ENCODE results near the gene MYO1B. TPM values are rescaled to one million over a fixed set of nuclear protein-coding genes. Genes with fewer than 3 reads are reported as not detected.

Gene MYO1B
- 1.3 TPM for polyA plus RNA-seq (2012; ENCODE audit: missing spikeins)

DNA sequence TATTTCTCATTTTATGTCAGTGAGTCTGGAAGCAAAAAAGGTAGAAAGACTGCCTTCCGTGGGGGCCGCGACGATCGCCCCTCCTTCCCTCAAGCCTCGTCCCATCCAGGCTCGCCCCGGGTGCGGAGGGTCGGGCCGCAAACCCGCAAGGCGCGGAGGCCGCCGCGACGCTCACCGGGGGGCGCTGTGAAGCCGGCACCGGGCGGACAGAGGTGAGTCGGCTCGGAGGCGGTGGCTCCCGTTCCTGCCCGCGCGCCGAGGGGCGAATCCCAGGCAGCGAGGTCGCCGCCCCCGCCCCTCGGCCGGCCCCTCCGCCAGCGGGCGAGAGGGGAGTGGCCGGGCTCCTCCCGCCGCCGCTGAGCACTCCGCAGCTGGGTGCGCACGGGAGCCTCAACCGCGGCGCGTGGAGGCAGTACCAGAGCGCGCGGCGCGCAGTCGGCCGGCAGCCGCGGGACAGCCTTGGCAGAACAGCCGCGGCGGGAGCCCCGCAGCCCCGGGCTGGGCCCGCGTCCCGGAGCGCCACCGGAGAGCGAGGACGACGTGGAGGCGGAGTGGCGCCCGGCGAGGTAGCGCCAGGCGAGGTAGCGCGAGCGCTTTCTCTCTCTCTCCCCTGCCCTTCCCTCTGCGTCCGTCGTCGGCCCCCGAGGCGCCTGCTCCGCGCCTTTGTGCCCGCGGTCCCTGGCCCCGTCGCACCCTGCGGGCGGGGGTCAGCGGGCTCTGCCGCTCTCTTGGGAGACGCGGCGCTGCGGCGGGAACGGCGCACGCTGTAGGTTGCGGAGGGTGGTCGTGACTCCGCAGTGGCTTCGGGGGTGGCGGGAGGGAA lies at the start of gene MYO1B:
TSS of gene MYO1B (plus strand) at position 359 of the 823 bp plus-strand sequence. CDS start 31,492 bp downstream, outside the sequence.
- TF ChIP-seq POLR2A (IDR thresholded peaks at IDR 0.05; ENCODE audit: low read depth, low read length) (no peak), POLR2AphosphoS5 (IDR thresholded peaks at IDR 0.05; ENCODE audit: low read depth, low read length) (no peak), TAF1 (IDR thresholded peaks at IDR 0.05; ENCODE audit: borderline replicate concordance, low read depth, low read length) (no peak)
- DNase-seq (ENCODE audit: insufficient read length), result peak; percentile 24
- FAIRE-seq, result no peak

DNA sequence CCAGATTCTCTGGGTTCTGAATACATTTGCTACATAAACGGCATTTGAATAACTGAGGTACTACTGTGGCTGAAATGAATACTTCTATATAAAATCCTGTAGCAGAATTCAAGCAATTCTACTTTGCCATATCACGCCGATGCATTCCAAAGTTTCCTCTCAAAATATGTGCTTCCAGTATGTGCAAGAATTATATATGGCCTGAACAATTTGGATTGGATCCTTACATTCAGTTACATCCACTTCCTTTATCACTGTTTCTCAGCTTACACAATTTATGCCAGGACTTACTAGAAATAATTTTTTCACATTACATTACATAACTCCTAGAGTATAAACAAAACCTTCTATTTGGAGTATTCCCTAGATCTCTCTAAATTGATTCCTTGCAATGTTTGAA lies 48.1 kb upstream of the MYO1B start:
- FAIRE-seq (no peak), DNase-seq (ENCODE audit: insufficient read length) (no peak)
- no peak for TF ChIP-seq TAF1 (IDR thresholded peaks at IDR 0.05; ENCODE audit: borderline replicate concordance, low read depth, low read length)
- TF ChIP-seq POLR2AphosphoS5 (IDR thresholded peaks at IDR 0.05; ENCODE audit: low read depth, low read length), result no peak
- TF ChIP-seq POLR2A (IDR thresholded peaks at IDR 0.05; ENCODE audit: low read depth, low read length), result no peak

- no peak for DNase-seq (ENCODE audit: insufficient read length)
- no peak for FAIRE-seq
- no peak for TF ChIP-seq TAF1 (IDR thresholded peaks at IDR 0.05; ENCODE audit: borderline replicate concordance, low read depth, low read length)
Observed at GRCh38 chr2:191198271-191198670, 46.9 kb upstream of the MYO1B start.

DNA sequence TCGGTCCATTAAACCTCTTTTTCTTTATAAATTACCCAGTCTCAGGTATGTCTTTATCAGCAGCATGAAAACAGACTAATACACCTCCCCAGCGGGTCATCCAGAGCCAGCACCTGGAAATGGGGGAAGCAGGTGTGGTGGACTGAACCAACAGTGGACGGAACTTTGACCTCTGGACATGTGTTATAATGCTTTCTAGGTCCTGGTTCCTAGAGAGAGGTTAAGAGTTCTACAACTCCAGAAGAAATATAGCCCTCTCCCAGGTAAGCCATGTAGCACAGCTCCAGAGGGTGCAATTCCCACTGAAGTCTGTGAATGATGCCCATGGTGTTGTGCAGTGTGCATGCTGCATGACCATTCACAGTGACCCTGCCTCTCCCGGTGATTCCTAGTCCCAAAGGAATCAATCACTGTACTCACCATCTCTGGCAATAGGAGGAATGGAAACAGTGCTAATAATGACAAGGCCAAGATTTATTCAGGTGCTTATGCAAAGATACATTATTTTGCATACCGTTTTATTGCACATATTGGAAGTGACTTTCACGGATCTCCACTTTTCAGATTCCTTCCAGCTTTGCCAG lies 45.2 kb upstream of the MYO1B start:
- FAIRE-seq (no peak), DNase-seq (ENCODE audit: insufficient read length) (no peak)
- TF ChIP-seq TAF1 (IDR thresholded peaks at IDR 0.05; ENCODE audit: borderline replicate concordance, low read depth, low read length), result no peak
- TF ChIP-seq POLR2A (IDR thresholded peaks at IDR 0.05; ENCODE audit: low read depth, low read length), result no peak
- TF ChIP-seq POLR2AphosphoS5 (IDR thresholded peaks at IDR 0.05; ENCODE audit: low read depth, low read length), result no peak

- no peak for TF ChIP-seq POLR2A (IDR thresholded peaks at IDR 0.05; ENCODE audit: low read depth, low read length)
- TF ChIP-seq TAF1 (IDR thresholded peaks at IDR 0.05; ENCODE audit: borderline replicate concordance, low read depth, low read length), result no peak
- no peak for TF ChIP-seq POLR2AphosphoS5 (IDR thresholded peaks at IDR 0.05; ENCODE audit: low read depth, low read length)
- DNase-seq (ENCODE audit: insufficient read length), result no peak
- FAIRE-seq, result no peak
Observed at GRCh38 chr2:191200910-191201309, 44.3 kb upstream of the MYO1B start.

DNA sequence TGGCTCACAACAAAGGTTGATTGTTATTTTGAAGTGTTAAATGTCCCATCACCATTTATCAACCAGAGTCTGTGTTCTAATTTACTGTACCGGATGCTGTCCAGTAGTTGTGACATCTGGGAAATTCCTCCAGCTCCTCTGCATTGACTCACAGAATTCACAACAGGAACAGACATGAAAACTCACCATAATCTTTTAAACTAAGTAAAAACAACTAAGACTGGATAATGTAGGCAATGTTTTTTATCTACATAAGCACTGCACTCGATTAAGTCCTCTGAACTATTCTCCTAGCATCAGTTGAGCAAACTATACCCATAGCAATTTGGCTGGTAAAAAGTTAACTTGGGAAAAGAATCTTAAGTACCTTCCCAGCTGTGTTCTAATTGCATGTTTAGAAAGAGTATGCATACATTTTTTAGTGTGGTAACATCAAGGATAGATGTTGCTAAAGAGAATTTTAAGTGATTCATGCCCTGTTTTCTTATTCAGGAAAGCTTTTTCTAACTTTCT lies 42.9 kb upstream of the MYO1B start:
- TF ChIP-seq TAF1 (IDR thresholded peaks at IDR 0.05; ENCODE audit: borderline replicate concordance, low read depth, low read length) (no peak), POLR2AphosphoS5 (IDR thresholded peaks at IDR 0.05; ENCODE audit: low read depth, low read length) (no peak), POLR2A (IDR thresholded peaks at IDR 0.05; ENCODE audit: low read depth, low read length) (no peak)
- DNase-seq (ENCODE audit: insufficient read length), result no peak
- FAIRE-seq, result peak; percentile 33

DNA sequence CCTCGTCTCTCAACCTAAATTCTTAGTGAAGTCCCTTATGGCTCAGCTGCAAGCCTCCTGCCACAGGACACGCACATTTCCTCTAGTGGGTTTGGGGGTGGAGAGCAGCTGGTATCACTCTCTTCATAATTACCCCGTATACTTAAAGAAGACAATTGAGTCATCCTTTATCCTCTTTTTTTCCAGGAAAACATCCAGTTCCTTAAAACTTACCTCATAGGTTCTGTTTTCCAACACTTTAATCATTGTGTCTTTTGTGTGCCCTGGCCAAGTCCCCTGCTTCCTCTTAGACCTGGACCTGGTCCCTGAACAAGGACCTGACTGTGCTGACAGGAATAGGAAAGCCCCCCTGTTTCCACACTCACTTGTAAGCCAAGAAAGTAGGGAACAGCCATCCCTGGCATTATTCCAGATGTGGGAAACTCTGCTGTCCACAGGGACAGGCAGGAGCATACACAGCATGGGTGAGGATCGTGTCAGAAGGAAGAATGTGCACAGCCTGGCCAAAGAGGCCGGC lies 42.3 kb upstream of the MYO1B start:
- no peak for TF ChIP-seq POLR2A (IDR thresholded peaks at IDR 0.05; ENCODE audit: low read depth, low read length)
- TF ChIP-seq TAF1 (IDR thresholded peaks at IDR 0.05; ENCODE audit: borderline replicate concordance, low read depth, low read length), result no peak
- no peak for TF ChIP-seq POLR2AphosphoS5 (IDR thresholded peaks at IDR 0.05; ENCODE audit: low read depth, low read length)
- DNase-seq (ENCODE audit: insufficient read length), result no peak
- FAIRE-seq, result no peak

DNA sequence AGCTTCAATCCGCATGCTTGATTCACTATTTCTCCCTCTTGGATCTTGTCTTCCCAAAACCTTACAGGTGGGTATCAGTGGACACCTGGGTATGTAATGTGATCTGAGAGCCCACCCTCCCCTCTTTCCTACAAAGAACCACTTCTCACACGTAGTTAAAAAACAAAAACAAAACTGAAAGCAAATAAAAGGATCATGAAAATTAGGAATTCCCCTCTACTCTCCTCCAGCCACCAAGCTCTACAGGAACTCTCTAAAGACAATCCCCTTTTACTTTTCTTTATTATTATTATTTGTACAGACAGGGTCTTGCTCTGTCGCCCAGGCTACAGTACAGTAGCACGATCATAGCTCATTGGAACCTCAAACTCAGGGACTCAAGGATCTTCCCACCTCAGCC lies 40.8 kb upstream of the MYO1B start:
- TF ChIP-seq POLR2A (IDR thresholded peaks at IDR 0.05; ENCODE audit: low read depth, low read length), result no peak
- no peak for FAIRE-seq
- no peak for DNase-seq (ENCODE audit: insufficient read length)

- DNase-seq (ENCODE audit: insufficient read length) (no peak), FAIRE-seq (no peak)
- TF ChIP-seq TAF1 (IDR thresholded peaks at IDR 0.05; ENCODE audit: borderline replicate concordance, low read depth, low read length) (no peak), POLR2A (IDR thresholded peaks at IDR 0.05; ENCODE audit: low read depth, low read length) (no peak), POLR2AphosphoS5 (IDR thresholded peaks at IDR 0.05; ENCODE audit: low read depth, low read length) (no peak)
Observed at GRCh38 chr2:191206613-191207471, 38.4 kb upstream of the MYO1B start.

GRCh38 chr2:191209340-191209739 lies 35.9 kb upstream of the MYO1B start:
- DNase-seq (ENCODE audit: insufficient read length), result no peak
- FAIRE-seq, result no peak
- TF ChIP-seq POLR2A (IDR thresholded peaks at IDR 0.05; ENCODE audit: low read depth, low read length) (no peak), POLR2AphosphoS5 (IDR thresholded peaks at IDR 0.05; ENCODE audit: low read depth, low read length) (no peak), TAF1 (IDR thresholded peaks at IDR 0.05; ENCODE audit: borderline replicate concordance, low read depth, low read length) (no peak)

- no peak for FAIRE-seq
- TF ChIP-seq POLR2AphosphoS5 (IDR thresholded peaks at IDR 0.05; ENCODE audit: low read depth, low read length) (no peak), POLR2A (IDR thresholded peaks at IDR 0.05; ENCODE audit: low read depth, low read length) (no peak), TAF1 (IDR thresholded peaks at IDR 0.05; ENCODE audit: borderline replicate concordance, low read depth, low read length) (no peak)
- DNase-seq (ENCODE audit: insufficient read length), result no peak
Observed at GRCh38 chr2:191212119-191212518, 33.1 kb upstream of the MYO1B start.

Data from GM12892 (cell line).